Neuronal stem cell (in vitro differentiated cells): ENCODE data around the gene SLC9A7.

Experiments
- DNase-seq: peaks from one replicate; pipeline ENCODE4 v3.0.0-alpha.2; 2013; ENCODE audit warnings: low spot score
- H2AFZ ChIP-seq: one replicate; pipeline ENCODE4 v1.6.1; 2013; ENCODE audit warnings: mild to moderate bottlenecking, low read length, inconsistent platforms
- H2AK5ac ChIP-seq: 2 replicates; pipeline ENCODE4 v1.6.1; 2013; ENCODE audit warnings: low read depth, mild to moderate bottlenecking, inconsistent platforms, low read length, moderate library complexity, mixed read lengths
- H2BK120ac ChIP-seq: 2 replicates; pipeline ENCODE4 v1.6.1; 2013; ENCODE audit warnings: low read depth, mild to moderate bottlenecking, inconsistent platforms, low read length, moderate library complexity, mixed read lengths
- H2BK12ac ChIP-seq: one replicate; pipeline ENCODE4 v1.6.1; 2013; ENCODE audit warnings: low read length, inconsistent platforms
- H2BK15ac ChIP-seq: 2 replicates; pipeline ENCODE4 v1.6.1; 2013; ENCODE audit warnings: mild to moderate bottlenecking, low read length, inconsistent platforms, mixed read lengths
- H2BK5ac ChIP-seq: one replicate; pipeline ENCODE4 v1.6.1; 2013; ENCODE audit warnings: inconsistent platforms, mild to moderate bottlenecking, low read length, moderate library complexity
- H3K14ac ChIP-seq: one replicate; pipeline ENCODE4 v1.6.1; 2013; ENCODE audit warnings: low read length, inconsistent platforms
- H3K18ac ChIP-seq: 2 replicates; pipeline ENCODE4 v1.6.1; 2013; ENCODE audit warnings: low read length, inconsistent platforms
- H3K23ac ChIP-seq: 2 replicates; pipeline ENCODE4 v1.6.1; 2013; ENCODE audit warnings: low read depth, mild to moderate bottlenecking, mixed read lengths, low read length, inconsistent platforms; ENCODE audit not compliant: poor library complexity
- H3K27ac ChIP-seq: replicated peaks from 3 replicates; pipeline ENCODE4 v1.5.1; 2013; ENCODE audit warnings: low read length, inconsistent platforms
- H3K27me3 ChIP-seq, 3 experiments: 2 replicates each; pipeline ENCODE4 v1.6.1; 2013; ENCODE audit warnings: low read length in 3 of 3, mild to moderate bottlenecking in 2 of 3, inconsistent platforms in 1 of 3, low read depth in 1 of 3, mixed read lengths in 1 of 3, moderate library complexity in 1 of 3; ENCODE audit not compliant: control insufficient read depth in 3 of 3, insufficient read depth in 3 of 3
- H3K36me3 ChIP-seq, 2 donors: replicated peaks in 1 of 2; 2 replicates each; pipeline ENCODE4 v1.6.1; 2013; ENCODE audit warnings: low read length in 2 of 2; ENCODE audit not compliant: control insufficient read depth in 2 of 2, insufficient read depth in 2 of 2
- H3K4ac ChIP-seq: 2 replicates; pipeline ENCODE4 v1.6.1; 2013; ENCODE audit warnings: inconsistent platforms, mild to moderate bottlenecking, low read length, moderate library complexity
- H3K4me1 ChIP-seq, 2 donors: 1 replicate in 1 of 2; 2 replicates in 1 of 2; pipeline ENCODE4 v1.6.1; 2013; ENCODE audit warnings: low read length in 2 of 2, low read depth in 1 of 2; ENCODE audit not compliant: control insufficient read depth in 2 of 2, insufficient read depth in 1 of 2
- H3K4me2 ChIP-seq: one replicate; pipeline ENCODE4 v1.6.1; 2013; ENCODE audit warnings: mild to moderate bottlenecking, low read length, inconsistent platforms; ENCODE audit not compliant: insufficient read depth, poor library complexity, severe bottlenecking
- H3K4me3 ChIP-seq, 2 donors: 2 replicates each; pipeline ENCODE4 v1.5.1; 2013; ENCODE audit warnings: low read length in 2 of 2, mild to moderate bottlenecking in 2 of 2, inconsistent platforms in 1 of 2, moderate library complexity in 1 of 2
- H3K79me1 ChIP-seq: one replicate; pipeline ENCODE4 v1.6.1; 2013; ENCODE audit warnings: low read depth, mild to moderate bottlenecking, inconsistent platforms, low read length, moderate library complexity
- H3K9ac ChIP-seq: one replicate; pipeline ENCODE4 v1.6.1; 2013; ENCODE audit warnings: mild to moderate bottlenecking, low read depth, low read length, inconsistent platforms; ENCODE audit not compliant: poor library complexity
- H3K9me3 ChIP-seq, 2 donors: replicated peaks in 1 of 2; 2 replicates each; pipeline versions ENCODE3 to v1.6.1; 2013; ENCODE audit warnings: low read length in 2 of 2, mild to moderate bottlenecking in 2 of 2, inconsistent platforms in 1 of 2, low read depth in 1 of 2, mixed read lengths in 1 of 2, moderate library complexity in 1 of 2; ENCODE audit not compliant: control insufficient read depth in 2 of 2, insufficient read depth in 1 of 2
- H4K8ac ChIP-seq: one replicate; pipeline ENCODE4 v1.6.1; 2013; ENCODE audit warnings: low read depth, mild to moderate bottlenecking, inconsistent platforms, low read length, moderate library complexity
- H4K91ac ChIP-seq: one replicate; pipeline ENCODE4 v1.6.1; 2013; ENCODE audit warnings: low read length, low read depth, mild to moderate bottlenecking, inconsistent platforms; ENCODE audit not compliant: poor library complexity
- WGBS, 2 donors: extraction: QIAGEN DNeasy Blood & Tissue Kit; methylation state at CpG; one replicate each; pipeline ENCODE4 v1.1.7; 2013; ENCODE audit warnings: missing lambda C conversion rate in 2 of 2, mixed read lengths in 1 of 2; ENCODE audit not compliant: insufficient read length in 2 of 2, insufficient replicate concordance in 1 of 2; ENCODE audit errors: extremely low coverage in 2 of 2; 5-methylcytosine and 5-hydroxymethylcytosine counted together

The SLC9A7 gene

GRCh38 chrX:46601283-46601682, 157.6 kb downstream of the SLC9A7 start:
- H3K27ac ChIP-seq = no peak overlapping the region
- no peak for DNase-seq
- no peak overlapping the region for H4K91ac ChIP-seq
- no peaks in the 10 kb centered on the region for H3K27me3 ChIP-seq
- no peak overlapping the region for H3K18ac ChIP-seq
- H3K4me1 ChIP-seq = no peaks in the 10 kb centered on the region
- H3K9me3 ChIP-seq = no peaks in the 10 kb centered on the region
- no peak overlapping the region for H2BK5ac ChIP-seq
- H2AFZ ChIP-seq = no peak overlapping the region
- no peaks in the 10 kb centered on the region for H3K79me1 ChIP-seq
- H2AK5ac ChIP-seq = no peak overlapping the region
- H3K9ac ChIP-seq = no peak overlapping the region
- H3K14ac ChIP-seq = no peak overlapping the region
- no peak overlapping the region for H4K8ac ChIP-seq
- H3K4me3 ChIP-seq = no peak overlapping the region
- H3K36me3 ChIP-seq = no peaks in the 10 kb centered on the region
- H2BK15ac ChIP-seq = no peak overlapping the region
- no peak overlapping the region for H3K23ac ChIP-seq
- H2BK12ac ChIP-seq = no peak overlapping the region
- H3K4me2 ChIP-seq = no peak overlapping the region
- WGBS, 2 donors = no CpG with 5 or more reads among the region's 6 CpGs
- no peak overlapping the region for H3K4ac ChIP-seq
- no peak overlapping the region for H2BK120ac ChIP-seq

DNA sequence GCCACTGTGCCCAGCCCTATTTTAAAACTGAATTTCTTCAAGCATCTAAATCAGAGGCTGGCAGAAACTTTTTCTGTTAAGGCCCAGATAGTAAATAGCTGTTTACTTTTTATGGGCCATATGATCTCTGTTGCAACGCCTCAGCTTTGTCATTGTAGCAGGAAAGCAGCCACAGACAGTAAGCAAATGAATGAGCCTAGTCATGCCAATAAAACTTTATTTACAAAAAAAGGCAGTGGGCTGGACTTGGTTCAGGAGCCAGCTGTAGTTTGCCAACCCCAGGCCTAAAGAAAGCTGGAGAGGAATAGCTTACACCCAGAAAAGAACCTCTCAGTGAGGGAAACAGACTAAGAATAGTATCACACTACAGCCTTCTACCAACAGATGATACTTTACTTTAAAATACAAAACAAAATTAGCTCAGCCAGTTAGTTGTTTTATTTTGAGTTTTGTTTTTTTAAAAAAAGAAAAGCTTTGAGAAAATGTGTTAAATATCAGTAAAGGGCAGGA, 159.8 kb downstream of the SLC9A7 start:
- H4K8ac ChIP-seq = no peak overlapping the region
- H3K4me3 ChIP-seq = no peak overlapping the region
- no peak overlapping the region for H3K4ac ChIP-seq
- H2BK120ac ChIP-seq = no peak overlapping the region
- no peak for DNase-seq
- no peaks in the 10 kb centered on the region for H3K4me1 ChIP-seq
- no peaks in the 10 kb centered on the region for H3K36me3 ChIP-seq
- no peaks in the 10 kb centered on the region for H3K9me3 ChIP-seq
- H4K91ac ChIP-seq = no peak overlapping the region
- no peak overlapping the region for H3K9ac ChIP-seq
- H2BK12ac ChIP-seq = no peak overlapping the region
- H3K27ac ChIP-seq = no peak overlapping the region
- WGBS, 2 donors = no CpG with 5 or more reads among the region's 1 CpG
- no peak overlapping the region for H3K4me2 ChIP-seq
- H2BK15ac ChIP-seq = no peak overlapping the region
- H3K18ac ChIP-seq = no peak overlapping the region
- no peak overlapping the region for H3K14ac ChIP-seq
- no peak overlapping the region for H2AK5ac ChIP-seq
- H2AFZ ChIP-seq = no peak overlapping the region
- no peaks in the 10 kb centered on the region for H3K79me1 ChIP-seq
- H3K23ac ChIP-seq = no peak overlapping the region
- no peak overlapping the region for H2BK5ac ChIP-seq
- H3K27me3 ChIP-seq = no peaks in the 10 kb centered on the region

GRCh38 chrX:46597771-46598170, 161.1 kb downstream of the SLC9A7 start:
- no CpG with 5 or more reads among the region's 6 CpGs for WGBS, 2 donors
- no peaks in the 10 kb centered on the region for H3K4me1 ChIP-seq
- H2BK15ac ChIP-seq = no peak overlapping the region
- H3K36me3 ChIP-seq = no peaks in the 10 kb centered on the region
- no peak for DNase-seq
- H3K14ac ChIP-seq = no peak overlapping the region
- no peak overlapping the region for H4K91ac ChIP-seq
- H3K27me3 ChIP-seq = no peaks in the 10 kb centered on the region
- H2BK120ac ChIP-seq = no peak overlapping the region
- H3K9me3 ChIP-seq = no peaks in the 10 kb centered on the region
- no peaks in the 10 kb centered on the region for H3K79me1 ChIP-seq
- no peak overlapping the region for H3K4ac ChIP-seq
- H2AK5ac ChIP-seq = no peak overlapping the region
- no peak overlapping the region for H4K8ac ChIP-seq
- H3K27ac ChIP-seq = no peak overlapping the region
- no peak overlapping the region for H2BK12ac ChIP-seq
- no peak overlapping the region for H3K18ac ChIP-seq
- no peak overlapping the region for H3K23ac ChIP-seq
- no peak overlapping the region for H2BK5ac ChIP-seq
- H3K9ac ChIP-seq = no peak overlapping the region
- H3K4me2 ChIP-seq = no peak overlapping the region
- no peak overlapping the region for H2AFZ ChIP-seq
- no peak overlapping the region for H3K4me3 ChIP-seq

DNA sequence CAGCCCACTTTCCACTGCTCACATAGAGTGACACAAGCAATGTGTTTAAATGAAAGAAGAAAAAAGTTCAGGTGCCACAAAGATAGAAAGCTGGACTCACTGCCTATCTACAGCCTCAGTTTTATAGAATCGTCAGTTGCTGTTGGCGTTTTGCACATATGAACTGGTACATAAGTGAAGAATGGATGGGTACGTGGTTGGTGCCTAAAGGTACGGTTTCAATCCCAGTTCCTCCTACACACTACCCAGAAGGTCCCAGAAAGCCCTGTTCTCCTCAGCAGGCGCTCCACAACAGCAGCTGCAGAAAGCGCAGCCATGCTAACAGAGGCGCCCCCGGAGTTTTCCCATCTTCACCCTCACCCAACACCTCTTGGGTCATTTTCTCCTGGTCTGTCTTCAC, 161.7 kb downstream of the SLC9A7 start:
- DNase-seq = no peak
- Histone ChIP-seq H3K14ac (no peak overlapping the region), H3K79me1 (no peaks in the 10 kb centered on the region), H3K23ac (no peak overlapping the region), H2BK12ac (no peak overlapping the region), H3K9me3 (no peaks in the 10 kb centered on the region), H3K18ac (no peak overlapping the region), H3K4ac (no peak overlapping the region), H3K4me1 (no peaks in the 10 kb centered on the region), H4K91ac (no peak overlapping the region), H2AFZ (no peak overlapping the region), H2BK15ac (no peak overlapping the region), H4K8ac (no peak overlapping the region), H3K27ac (no peak overlapping the region), H3K36me3 (no peaks in the 10 kb centered on the region), H3K27me3 (no peaks in the 10 kb centered on the region), H2BK5ac (no peak overlapping the region), H2BK120ac (no peak overlapping the region), H3K4me3 (no peak overlapping the region), H3K4me2 (no peak overlapping the region), H3K9ac (no peak overlapping the region), H2AK5ac (no peak overlapping the region)
- WGBS, 2 donors = no CpG with 5 or more reads among the region's 8 CpGs
